Vagina (tissue), 2 donors: Measurements from ENCODE around the gene DLG2. TPM values are rescaled to one million over a fixed set of nuclear protein-coding genes. Genes with fewer than 3 reads are reported as not detected.

Source experiments
- DNase-seq, 2 donors: peaks; one replicate each; pipeline ENCODE4 v3.0.0-alpha.2; 2017; ENCODE audit errors: extremely low spot score in 2 of 2
- H3K27ac ChIP-seq: fragments of 200-600 bp; sonication (generic); one replicate; pipeline ENCODE4 v1.5.1; 2019
- H3K27me3 ChIP-seq: fragments of 200-600 bp; sonication (generic); one replicate; pipeline ENCODE4 v1.5.1; 2019
- H3K36me3 ChIP-seq, 2 donors: fragments of 200-600 bp; sonication (generic); one replicate each; pipeline ENCODE4 v1.5.1; 2017 to 2019
- H3K4me1 ChIP-seq: fragments of 200-600 bp; sonication (generic); one replicate; pipeline ENCODE4 v1.5.1; 2019
- H3K4me3 ChIP-seq, 2 donors: fragments of 200-600 bp; sonication (generic); 1 replicate in 1 of 2; 2 replicates in 1 of 2; pipeline ENCODE4 v1.5.1; 2016 to 2019
- H3K9me3 ChIP-seq: fragments of 200-600 bp; sonication (generic); one replicate; pipeline ENCODE4 v1.5.1; 2019
- CTCF ChIP-seq, 3 experiments: fragments of 450-650 bp in 2 of 3; fragments of 200-600 bp in 1 of 3; sonication (generic) in 1 of 3; IDR thresholded peaks; one replicate each; pipeline ENCODE4 v1.5.1; 2017 to 2019; ENCODE audit warnings: antibody characterized with exemption in 3 of 3, mild to moderate bottlenecking in 2 of 3, moderate library complexity in 2 of 3
- POLR2A ChIP-seq, 2 donors: fragments of 450-650 bp; IDR thresholded peaks; one replicate each; pipeline ENCODE4 v1.6.1; 2017; ENCODE audit warnings: antibody characterized with exemption in 2 of 2, mild to moderate bottlenecking in 2 of 2, moderate library complexity in 2 of 2
- POLR2AphosphoS5 ChIP-seq, 2 donors: sonication (generic); formaldehyde crosslinking; IDR thresholded peaks; one replicate each; pipeline ENCODE4 v1.9.0; 2017; ENCODE audit warnings: antibody characterized with exemption in 2 of 2, mild to moderate bottlenecking in 2 of 2, low read depth in 1 of 2; ENCODE audit not compliant: insufficient read depth in 1 of 2
- intact Hi-C: fragments of 100-400 bp; cut with DNase I; formaldehyde crosslinking; loops from one replicate; pipeline ENCODE4 v1.15.1; 2023
- total RNA-seq: library from RNA; depleted of rRNA; stranded (reverse); fragments of >200 nt; gene quantifications from one replicate; pipeline ENCODE4 v1.2.3, GENCODE V29; 2016

DLG2 gene
- total RNA-seq, 1 donor from 2014 or later, result 10.1 TPM

- intact Hi-C loops, result no loop called here
Measured at GRCh38 chr11:84136926-84137325, 1490.2 kb downstream of the DLG2 start.

GRCh38 chr11:84130646-84131427 is 1496.3 kb downstream of the DLG2 start:
- no peak for TF ChIP-seq CTCF (IDR thresholded peaks at IDR 0.05)
- no peak for TF ChIP-seq POLR2AphosphoS5 (IDR thresholded peaks at IDR 0.05; ENCODE audit: insufficient read depth in 1 of 2, low read depth in 1 of 2)
- no peak for TF ChIP-seq POLR2A (IDR thresholded peaks at IDR 0.05)

More at GRCh38 chr11:84136926-84137325, 1490.2 kb downstream of the DLG2 start:
- Histone ChIP-seq H3K27me3 (no peaks in the 10 kb centered on the region), H3K36me3 (no peaks in the 10 kb centered on the region), H3K9me3 (no peaks in the 10 kb centered on the region), H3K4me1 (no peaks in the 10 kb centered on the region), H3K27ac (no peak overlapping the region), H3K4me3 (no peak overlapping the region)
- no peak for DNase-seq
- TF ChIP-seq POLR2A (IDR thresholded peaks at IDR 0.05), result no peak
- TF ChIP-seq CTCF (IDR thresholded peaks at IDR 0.05), result no peak
- no peak for TF ChIP-seq POLR2AphosphoS5 (IDR thresholded peaks at IDR 0.05; ENCODE audit: insufficient read depth in 1 of 2, low read depth in 1 of 2)

GRCh38 chr11:84129961-84130576 is 1497.1 kb downstream of the DLG2 start:
- no peaks in the 10 kb centered on the region for H3K4me1 ChIP-seq
- intact Hi-C loops, result no loop called here
- H3K27ac ChIP-seq, result no peak overlapping the region
- H3K27me3 ChIP-seq, result no peaks in the 10 kb centered on the region
- TF ChIP-seq POLR2A (IDR thresholded peaks at IDR 0.05), result no peak
- TF ChIP-seq POLR2AphosphoS5 (IDR thresholded peaks at IDR 0.05; ENCODE audit: insufficient read depth in 1 of 2, low read depth in 1 of 2), result no peak
- no peak for TF ChIP-seq CTCF (IDR thresholded peaks at IDR 0.05)
- no peaks in the 10 kb centered on the region for H3K36me3 ChIP-seq
- DNase-seq, result no peak
- no peak overlapping the region for H3K4me3 ChIP-seq
- H3K9me3 ChIP-seq, result no peaks in the 10 kb centered on the region

More at GRCh38 chr11:84130646-84131427, 1496.3 kb downstream of the DLG2 start:
- Histone ChIP-seq H3K27me3 (no peaks in the 10 kb centered on the region), H3K36me3 (no peaks in the 10 kb centered on the region), H3K4me1 (no peaks in the 10 kb centered on the region), H3K27ac (no peak overlapping the region), H3K4me3 (no peak overlapping the region), H3K9me3 (no peaks in the 10 kb centered on the region)
- intact Hi-C loops, result no loop called here
- DNase-seq, result no peak

GRCh38 chr11:84128840-84129239 is 1498.3 kb downstream of the DLG2 start:
- H3K4me1 ChIP-seq, result no peaks in the 10 kb centered on the region
- H3K27me3 ChIP-seq, result no peaks in the 10 kb centered on the region
- intact Hi-C loops, result no loop called here
- no peak overlapping the region for H3K27ac ChIP-seq
- H3K9me3 ChIP-seq, result no peaks in the 10 kb centered on the region
- no peak for DNase-seq
- TF ChIP-seq POLR2A (IDR thresholded peaks at IDR 0.05) (no peak), CTCF (IDR thresholded peaks at IDR 0.05) (no peak), POLR2AphosphoS5 (IDR thresholded peaks at IDR 0.05; ENCODE audit: insufficient read depth in 1 of 2, low read depth in 1 of 2) (no peak)
- no peak overlapping the region for H3K4me3 ChIP-seq
- no peaks in the 10 kb centered on the region for H3K36me3 ChIP-seq

- Histone ChIP-seq H3K27me3 (no peaks in the 10 kb centered on the region), H3K4me1 (no peaks in the 10 kb centered on the region), H3K4me3 (no peak overlapping the region), H3K9me3 (no peaks in the 10 kb centered on the region), H3K36me3 (no peaks in the 10 kb centered on the region), H3K27ac (no peak overlapping the region)
- no peak for TF ChIP-seq POLR2A (IDR thresholded peaks at IDR 0.05)
- no peak for TF ChIP-seq POLR2AphosphoS5 (IDR thresholded peaks at IDR 0.05; ENCODE audit: insufficient read depth in 1 of 2, low read depth in 1 of 2)
- TF ChIP-seq CTCF (IDR thresholded peaks at IDR 0.05), result no peak
- DNase-seq, result no peak
- intact Hi-C loops, result no loop called here
Measured at GRCh38 chr11:84117394-84117793, 1509.8 kb downstream of the DLG2 start.
